CD4-positive, CD25-positive, alpha-beta regulatory T cell (primary cell): ENCODE data around the gene CNTNAP4. TPM values are rescaled to one million over a fixed set of nuclear protein-coding genes. Genes with fewer than 3 reads are reported as not detected.

Source experiments
- ATAC-seq, 2 donors: fragments of 150-1000 bp; cut with Tn5 transposase; one replicate each; pipeline ENCODE4 v1.10.0; 2021; ENCODE audit warnings: low read depth in 2 of 2, moderate number of reproducible peaks in 2 of 2, moderate library complexity in 1 of 2
- DNase-seq, 3 donors: peaks; one replicate each; pipeline versions ENCODE4 v3.0.0 to v3.0.0-alpha.2; 2012 to 2022; ENCODE audit warnings: mixed read lengths in 1 of 3
- H3K27ac ChIP-seq: one replicate; pipeline ENCODE4 v1.7.0; 2013; ENCODE audit warnings: mild to moderate bottlenecking, low read length; ENCODE audit not compliant: insufficient read depth, poor library complexity, severe bottlenecking
- H3K27me3 ChIP-seq: one replicate; pipeline ENCODE4 v1.7.0; 2013; ENCODE audit warnings: low read length; ENCODE audit not compliant: control insufficient read depth, insufficient read depth
- H3K36me3 ChIP-seq: one replicate; pipeline ENCODE4 v1.7.0; 2013; ENCODE audit warnings: mild to moderate bottlenecking, low read length, moderate library complexity; ENCODE audit not compliant: control insufficient read depth, insufficient read depth
- H3K4me1 ChIP-seq: 2 replicates; pipeline ENCODE4 v1.7.0; 2013; ENCODE audit warnings: mild to moderate bottlenecking, low read length; ENCODE audit not compliant: insufficient read depth, control insufficient read depth, poor library complexity, severe bottlenecking
- H3K4me3 ChIP-seq: one replicate; pipeline ENCODE4 v1.7.0; 2013; ENCODE audit warnings: low read depth, mild to moderate bottlenecking, low read length, moderate library complexity
- H3K9me3 ChIP-seq, 2 experiments: 1 replicate in 1 of 2; 2 replicates in 1 of 2; pipeline ENCODE4 v1.7.0; 2013; ENCODE audit warnings: low read length in 2 of 2, mild to moderate bottlenecking in 1 of 2, moderate library complexity in 1 of 2; ENCODE audit not compliant: control insufficient read depth in 2 of 2
- H3K27ac Mint-ChIP-seq, 3 donors: one replicate each; pipeline ENCODE4 v1.8.0; 2020 to 2022; ENCODE audit warnings: mild to moderate bottlenecking in 3 of 3, mixed read lengths in 3 of 3, moderate library complexity in 2 of 3
- H3K27me3 Mint-ChIP-seq: one replicate; pipeline ENCODE4 v1.8.0; 2022; ENCODE audit warnings: mild to moderate bottlenecking, mixed read lengths
- H3K36me3 Mint-ChIP-seq: one replicate; pipeline ENCODE4 v1.8.0; 2020; ENCODE audit warnings: mixed read lengths
- H3K4me1 Mint-ChIP-seq, 4 donors: one replicate each; pipeline ENCODE4 v1.8.0; 2020 to 2022; ENCODE audit warnings: mixed read lengths in 4 of 4, mild to moderate bottlenecking in 1 of 4
- H3K4me3 Mint-ChIP-seq, 4 donors: one replicate each; pipeline ENCODE4 v1.8.0; 2020 to 2022; ENCODE audit warnings: mild to moderate bottlenecking in 4 of 4, mixed read lengths in 4 of 4, moderate library complexity in 3 of 4
- H3K9me3 Mint-ChIP-seq, 7 donors: one replicate each; pipeline ENCODE4 v1.8.0; 2020 to 2022; ENCODE audit warnings: mixed read lengths in 7 of 7, mild to moderate bottlenecking in 3 of 7, moderate library complexity in 2 of 7
- polyA plus RNA-seq, 4 donors: library from polyadenylated mRNA; unstranded; fragments of 300-500 nt; fragmentation: Illumina TruSeq; gene quantifications; one replicate each; pipeline ENCODE4 v1.2.3, GENCODE V29; 2021
- total RNA-seq: library from RNA; stranded (reverse); gene quantifications from one replicate; pipeline ENCODE4 v1.2.3, GENCODE V29; 2022

The CNTNAP4 gene
- total and polyA plus RNA-seq, 5 donors from 2014 or later = not detected

DNA sequence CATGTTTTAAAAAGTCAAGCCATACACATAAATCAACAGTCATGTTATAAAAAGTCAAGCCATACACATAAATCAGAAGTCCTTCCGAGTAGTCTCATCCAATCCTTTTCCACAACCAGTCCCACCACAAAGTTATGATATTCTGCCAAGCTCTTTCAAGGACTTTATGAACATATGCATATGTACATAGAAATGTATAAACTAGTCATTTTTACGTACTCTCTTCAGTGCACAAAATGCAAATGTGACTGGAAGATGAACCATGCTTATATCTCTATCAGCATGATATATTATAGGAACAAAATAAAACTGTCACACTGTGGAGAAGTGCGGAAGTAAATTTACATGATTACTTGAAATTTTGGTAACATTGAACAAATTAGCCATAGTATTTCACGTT lies 200.9 kb downstream of the CNTNAP4 start:
- Histone ChIP-seq H3K4me1 (no peaks in the 10 kb centered on the region), H3K4me3 (no peak overlapping the region), H3K27me3 (no peaks in the 10 kb centered on the region), H3K27ac (no peak overlapping the region), H3K9me3 (no peaks in the 10 kb centered on the region), H3K36me3 (no peaks in the 10 kb centered on the region)
- Mint-ChIP-seq H3K4me3 (no peak overlapping the region), H3K27ac (no peak overlapping the region), H3K9me3 (peaks cover 0 to 13% (median 3%) of the 10 kb centered on the region in 7 donors), H3K36me3 (no peaks in the 10 kb centered on the region), H3K4me1 (no peaks in the 10 kb centered on the region), H3K27me3 (no peaks in the 10 kb centered on the region)
- DNase-seq (no peak), ATAC-seq (no peak)

GRCh38 chr16:76483307-76483909 lies 206.2 kb downstream of the CNTNAP4 start:
- Mint-ChIP-seq H3K27me3 (no peaks in the 10 kb centered on the region), H3K27ac (no peak overlapping the region), H3K36me3 (no peaks in the 10 kb centered on the region), H3K4me1 (no peaks in the 10 kb centered on the region), H3K4me3 (no peak overlapping the region), H3K9me3 (peaks cover 0 to 8% (median 3%) of the 10 kb centered on the region in 7 donors)
- Histone ChIP-seq H3K9me3 (no peaks in the 10 kb centered on the region), H3K27me3 (no peaks in the 10 kb centered on the region), H3K27ac (no peak overlapping the region), H3K36me3 (no peaks in the 10 kb centered on the region), H3K4me1 (no peaks in the 10 kb centered on the region), H3K4me3 (no peak overlapping the region)
- no peak for ATAC-seq
- DNase-seq = no peak

- Histone ChIP-seq H3K27ac (no peak overlapping the region), H3K36me3 (no peaks in the 10 kb centered on the region), H3K27me3 (no peaks in the 10 kb centered on the region), H3K4me3 (no peak overlapping the region), H3K9me3 (no peaks in the 10 kb centered on the region), H3K4me1 (no peaks in the 10 kb centered on the region)
- Mint-ChIP-seq H3K36me3 (no peaks in the 10 kb centered on the region), H3K27ac (no peak overlapping the region), H3K27me3 (no peaks in the 10 kb centered on the region), H3K4me3 (no peak overlapping the region), H3K4me1 (no peaks in the 10 kb centered on the region), H3K9me3 (peaks cover 0 to 8% (median 3%) of the 10 kb centered on the region in 7 donors)
- no peak for DNase-seq
- no peak for ATAC-seq
Observed at GRCh38 chr16:76484020-76484419, 206.8 kb downstream of the CNTNAP4 start.

DNA sequence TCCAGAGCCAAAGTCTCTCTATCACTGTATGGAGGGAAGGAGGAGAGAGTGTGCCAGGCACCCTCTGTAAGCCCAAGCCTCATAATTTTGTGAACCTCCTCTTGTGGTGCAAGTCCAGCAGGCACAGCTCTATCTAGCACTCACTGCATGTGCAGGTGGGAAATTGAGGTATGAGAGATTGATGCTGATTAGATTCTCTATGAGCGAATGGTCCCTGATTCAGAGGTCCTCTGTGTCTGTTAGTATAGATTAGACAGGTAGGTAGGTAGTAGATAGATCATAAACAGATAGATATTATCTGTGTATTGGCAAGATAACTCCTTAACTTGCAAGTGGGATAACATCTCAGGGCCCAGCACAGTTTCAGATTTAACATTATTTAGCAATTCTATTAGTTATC lies 209.5 kb downstream of the CNTNAP4 start:
- Mint-ChIP-seq H3K27me3 (no peaks in the 10 kb centered on the region), H3K27ac (no peak overlapping the region), H3K9me3 (peaks cover 1 to 23% (median 4%) of the 10 kb centered on the region in 7 donors), H3K4me3 (no peak overlapping the region), H3K4me1 (no peaks in the 10 kb centered on the region), H3K36me3 (no peaks in the 10 kb centered on the region)
- no peak for DNase-seq
- no peaks in the 10 kb centered on the region for H3K36me3 ChIP-seq
- no peak overlapping the region for H3K27ac ChIP-seq
- no peaks in the 10 kb centered on the region for H3K9me3 ChIP-seq
- no peak overlapping the region for H3K4me3 ChIP-seq
- ATAC-seq = no peak
- no peaks in the 10 kb centered on the region for H3K27me3 ChIP-seq
- no peaks in the 10 kb centered on the region for H3K4me1 ChIP-seq

DNA sequence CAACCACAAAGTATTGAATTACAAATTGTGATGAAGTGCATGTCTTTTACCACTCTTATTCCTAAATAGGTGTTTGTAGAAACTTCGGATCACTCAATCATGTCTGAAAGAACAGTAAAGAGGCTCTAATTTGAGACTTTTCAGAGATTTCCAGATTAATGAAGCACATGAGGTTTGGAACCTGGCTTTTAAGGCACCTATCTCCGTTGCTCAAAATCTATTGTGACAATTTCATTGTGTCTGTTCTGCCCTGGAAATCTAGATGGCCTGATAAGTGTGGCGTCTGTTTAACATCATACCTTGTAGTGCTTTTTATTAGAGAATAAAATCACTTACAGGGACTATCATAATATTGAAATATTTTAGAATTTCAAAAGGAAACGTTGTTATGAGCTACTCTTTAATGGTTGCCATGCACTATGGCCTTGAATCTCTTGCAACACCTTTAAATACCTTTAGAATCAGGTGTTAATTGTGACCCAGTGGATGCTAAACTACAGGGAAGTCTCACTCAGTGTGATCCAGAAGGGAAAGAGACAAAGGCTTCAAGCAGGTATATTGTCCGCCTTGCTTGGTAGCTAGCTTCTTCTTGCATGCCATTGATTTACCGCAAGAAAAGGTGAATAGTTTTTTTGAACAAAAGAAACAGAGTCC lies 210.3 kb downstream of the CNTNAP4 start:
- Mint-ChIP-seq H3K27ac (no peak overlapping the region), H3K9me3 (peaks cover 2 to 25% (median 4%) of the 10 kb centered on the region in 7 donors), H3K4me1 (no peaks in the 10 kb centered on the region), H3K27me3 (no peaks in the 10 kb centered on the region), H3K36me3 (no peaks in the 10 kb centered on the region), H3K4me3 (no peak overlapping the region)
- Histone ChIP-seq H3K36me3 (no peaks in the 10 kb centered on the region), H3K27me3 (no peaks in the 10 kb centered on the region), H3K27ac (no peak overlapping the region), H3K9me3 (no peaks in the 10 kb centered on the region), H3K4me3 (no peak overlapping the region), H3K4me1 (no peaks in the 10 kb centered on the region)
- ATAC-seq = no peak
- DNase-seq = no peak

DNA sequence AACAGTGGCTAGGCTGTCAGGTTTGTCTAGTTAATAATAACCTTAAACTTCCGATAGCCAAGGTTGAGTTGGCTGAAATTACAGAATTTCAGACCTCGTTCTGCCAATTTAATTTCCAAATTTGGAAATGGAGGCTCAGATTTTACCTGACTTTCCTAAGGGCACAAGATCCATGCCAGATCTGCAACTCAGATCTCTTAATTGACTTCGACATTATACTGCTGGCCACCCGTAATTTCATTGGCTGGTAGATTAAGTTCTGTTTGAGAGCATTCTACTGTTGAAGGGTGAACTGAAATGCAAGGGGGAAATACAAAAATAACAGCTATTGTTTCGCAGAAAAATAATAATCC lies 210.8 kb downstream of the CNTNAP4 start:
- Mint-ChIP-seq H3K36me3 (no peaks in the 10 kb centered on the region), H3K4me1 (no peaks in the 10 kb centered on the region), H3K27me3 (no peaks in the 10 kb centered on the region), H3K9me3 (peaks cover 2 to 22% (median 8%) of the 10 kb centered on the region in 7 donors), H3K27ac (no peak overlapping the region), H3K4me3 (no peak overlapping the region)
- no peaks in the 10 kb centered on the region for H3K9me3 ChIP-seq
- H3K36me3 ChIP-seq = no peaks in the 10 kb centered on the region
- no peak overlapping the region for H3K4me3 ChIP-seq
- H3K4me1 ChIP-seq = no peaks in the 10 kb centered on the region
- no peak for ATAC-seq
- H3K27ac ChIP-seq = no peak overlapping the region
- no peak for DNase-seq
- H3K27me3 ChIP-seq = no peaks in the 10 kb centered on the region

DNA sequence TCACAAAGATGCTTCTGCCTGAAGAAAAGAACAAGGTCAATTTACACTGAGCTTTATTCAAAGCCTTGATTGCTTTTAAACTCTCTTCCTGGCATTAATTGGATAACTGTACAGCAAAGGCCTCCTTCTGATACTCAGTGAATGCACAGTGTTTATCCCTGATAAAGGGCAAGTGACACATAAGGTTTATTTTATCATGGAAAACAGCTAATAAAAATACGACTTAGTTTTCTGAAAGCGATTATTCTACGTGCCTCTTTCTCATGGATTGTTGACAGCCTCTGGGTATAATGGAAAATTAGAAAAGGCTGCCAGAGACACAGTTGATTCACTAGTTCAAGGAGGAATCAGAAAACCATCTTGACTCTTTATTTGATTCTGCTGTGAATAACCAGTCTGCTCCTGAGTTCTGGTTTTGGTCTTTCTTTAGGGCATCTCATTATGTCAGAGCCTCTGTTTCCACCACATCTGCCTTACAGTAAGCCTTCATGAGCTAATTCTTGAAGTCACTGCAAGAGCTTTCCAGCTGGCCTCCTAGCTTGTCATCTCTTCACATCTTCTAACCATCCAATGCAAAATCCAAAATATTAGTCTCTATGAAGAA lies 212.9 kb downstream of the CNTNAP4 start:
- ATAC-seq = no peak
- no peaks in the 10 kb centered on the region for H3K27me3 ChIP-seq
- peaks cover 0 to 17% (median 5%) of the 10 kb centered on the region in 7 donors for H3K9me3 Mint-ChIP-seq
- no peak overlapping the region for H3K4me3 Mint-ChIP-seq
- no peaks in the 10 kb centered on the region for H3K9me3 ChIP-seq
- no peak overlapping the region for H3K27ac Mint-ChIP-seq
- H3K4me3 ChIP-seq = no peak overlapping the region
- DNase-seq = no peak
- H3K27ac ChIP-seq = no peak overlapping the region
- no peaks in the 10 kb centered on the region for H3K4me1 Mint-ChIP-seq
- H3K36me3 ChIP-seq = no peaks in the 10 kb centered on the region
- no peaks in the 10 kb centered on the region for H3K27me3 Mint-ChIP-seq
- no peaks in the 10 kb centered on the region for H3K4me1 ChIP-seq
- H3K36me3 Mint-ChIP-seq = no peaks in the 10 kb centered on the region

DNA sequence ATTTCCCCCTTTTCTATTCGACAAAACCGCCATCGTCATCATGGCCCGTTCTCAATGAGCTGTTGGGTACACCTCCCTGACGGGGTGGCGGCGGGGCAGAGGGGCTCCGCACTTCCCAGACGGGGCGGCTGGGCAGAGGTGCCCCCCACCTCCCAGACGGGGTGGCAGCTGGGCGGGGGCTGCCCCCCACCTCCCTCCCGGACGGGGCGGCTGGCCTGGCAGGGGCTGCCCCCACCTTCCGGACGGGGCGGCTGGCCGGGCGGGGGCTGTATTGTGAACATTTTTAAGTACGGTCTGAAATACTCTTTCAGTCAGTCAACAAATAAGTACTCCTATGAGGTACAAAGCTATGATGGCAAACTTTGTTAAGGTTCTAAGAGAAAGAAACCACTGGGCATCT lies 222.8 kb downstream of the CNTNAP4 start:
- Histone ChIP-seq H3K4me3 (no peak overlapping the region), H3K27ac (no peak overlapping the region), H3K36me3 (no peaks in the 10 kb centered on the region), H3K9me3 (no peaks in the 10 kb centered on the region), H3K4me1 (no peaks in the 10 kb centered on the region), H3K27me3 (no peaks in the 10 kb centered on the region)
- Mint-ChIP-seq H3K27ac (no peak overlapping the region), H3K4me3 (no peak overlapping the region), H3K9me3 (peaks cover 0 to 7% (median 6%) of the 10 kb centered on the region in 7 donors), H3K4me1 (no peaks in the 10 kb centered on the region), H3K36me3 (no peaks in the 10 kb centered on the region), H3K27me3 (no peaks in the 10 kb centered on the region)
- DNase-seq = no peak
- ATAC-seq = no peak
